Dermis blood vessel endothelial cell (primary cell): ENCODE data around the gene SHISA2. TPM values are rescaled to one million over a fixed set of nuclear protein-coding genes. Genes with fewer than 3 reads are reported as not detected.

Experiments used
- DNase-seq: peaks from one replicate; pipeline ENCODE4 v3.0.0; 2010
- total RNA-seq: library from RNA; depleted of rRNA; stranded (reverse); fragments of >200 nt; gene quantifications from 2 replicates; pipeline ENCODE4 v1.2.3, GENCODE V29; 2014

SHISA2 gene
- total RNA-seq, 1 donor from 2014 or later = 1.7 TPM

- DNase-seq = no peak
These were observed 34.5 kb downstream of the SHISA2 start for GRCh38 chr13:26017196-26017921.

- DNase-seq = no peak
These were observed 35.6 kb downstream of the SHISA2 start for GRCh38 chr13:26016189-26016588.

- DNase-seq = peak; percentile 53
These were observed 36.3 kb downstream of the SHISA2 start for GRCh38 chr13:26015271-26016125.

- no peak for DNase-seq
These were observed 38.8 kb downstream of the SHISA2 start for GRCh38 chr13:26012995-26013394.

GRCh38 chr13:26011996-26012821, 39.6 kb downstream of the SHISA2 start:
- DNase-seq = peak; percentile 30

- no peak for DNase-seq
These were observed 40.6 kb downstream of the SHISA2 start for GRCh38 chr13:26011208-26011573.

GRCh38 chr13:26010487-26011207, 41.2 kb downstream of the SHISA2 start:
- no peak for DNase-seq

- DNase-seq = peak; percentile 38
These were observed 44.3 kb downstream of the SHISA2 start for GRCh38 chr13:26007261-26008125.

Other genes with a start within 250 kb of the SHISA2 start
- 54.3 and 80.6 TPM in 2 replicates for gene RNF6, start 170.3 kb upstream of the SHISA2 start, total RNA-seq
- 12.8 and 16.6 TPM in 2 replicates for gene CDK8, start 202.1 kb upstream of the SHISA2 start, total RNA-seq